Measurements from ENCODE around the gene TMEM151B.

DNA sequence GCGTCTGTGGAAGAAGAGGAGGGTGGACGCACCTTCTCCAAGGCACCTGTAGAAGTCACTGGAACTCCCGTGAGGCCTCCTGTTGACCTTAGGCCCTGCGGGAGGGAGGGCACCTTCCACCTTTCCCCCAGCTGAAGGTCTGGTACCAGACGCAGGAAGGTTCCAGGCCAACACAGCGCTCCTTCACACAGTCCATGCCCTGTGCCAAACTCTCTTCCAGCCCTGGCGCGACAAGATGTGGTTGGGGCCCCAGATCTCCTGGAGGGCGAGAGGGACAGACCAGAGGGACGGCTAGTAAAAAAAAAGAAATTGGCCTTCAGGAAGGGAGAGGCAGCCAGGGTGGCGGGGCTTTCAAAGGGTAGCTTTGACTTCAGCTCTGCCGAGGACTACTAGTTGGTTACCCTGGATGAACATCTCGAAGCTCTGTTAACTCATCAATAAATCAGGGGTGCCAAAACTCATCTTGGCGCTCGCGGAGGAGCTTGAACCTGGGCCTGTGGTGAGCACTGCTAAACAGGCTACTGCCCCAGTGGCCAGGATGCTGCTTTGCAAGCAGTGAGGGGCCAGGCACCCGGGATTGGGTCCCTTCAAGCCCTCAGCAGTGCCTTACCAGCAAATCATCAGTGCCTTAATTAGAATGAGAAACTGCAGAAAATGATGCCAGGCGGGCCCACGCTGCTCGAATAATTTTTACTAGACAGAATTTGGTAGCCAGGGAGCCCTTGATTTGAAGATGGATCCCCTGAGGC lies 28.0 kb downstream of the TMEM151B start:
- TF ChIP-seq EZH2 (IDR thresholded peaks at IDR 0.05; ENCODE audit: borderline replicate concordance), result no peak
- TF ChIP-seq, protein P1, sequence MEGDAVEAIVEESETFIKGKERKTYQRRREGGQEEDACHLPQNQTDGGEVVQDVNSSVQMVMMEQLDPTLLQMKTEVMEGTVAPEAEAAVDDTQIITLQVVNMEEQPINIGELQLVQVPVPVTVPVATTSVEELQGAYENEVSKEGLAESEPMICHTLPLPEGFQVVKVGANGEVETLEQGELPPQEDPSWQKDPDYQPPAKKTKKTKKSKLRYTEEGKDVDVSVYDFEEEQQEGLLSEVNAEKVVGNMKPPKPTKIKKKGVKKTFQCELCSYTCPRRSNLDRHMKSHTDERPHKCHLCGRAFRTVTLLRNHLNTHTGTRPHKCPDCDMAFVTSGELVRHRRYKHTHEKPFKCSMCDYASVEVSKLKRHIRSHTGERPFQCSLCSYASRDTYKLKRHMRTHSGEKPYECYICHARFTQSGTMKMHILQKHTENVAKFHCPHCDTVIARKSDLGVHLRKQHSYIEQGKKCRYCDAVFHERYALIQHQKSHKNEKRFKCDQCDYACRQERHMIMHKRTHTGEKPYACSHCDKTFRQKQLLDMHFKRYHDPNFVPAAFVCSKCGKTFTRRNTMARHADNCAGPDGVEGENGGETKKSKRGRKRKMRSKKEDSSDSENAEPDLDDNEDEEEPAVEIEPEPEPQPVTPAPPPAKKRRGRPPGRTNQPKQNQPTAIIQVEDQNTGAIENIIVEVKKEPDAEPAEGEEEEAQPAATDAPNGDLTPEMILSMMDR (IDR thresholded peaks at IDR 0.05; ENCODE audit: poor library complexity), result no peak
